EH (cell line): ENCODE measurements around the gene PITPNM1.
"Not testable (repeated sequence)": the region's sequence is repeated elsewhere in the genome, so short reads cannot be mapped to it uniquely, and the experiment has no call there.

ENCODE experiments used
- DNase-seq: peaks from one replicate; pipeline ENCODE4 v3.0.0-alpha.2; 2015; ENCODE audit warnings: low read depth

The PITPNM1 gene

DNA sequence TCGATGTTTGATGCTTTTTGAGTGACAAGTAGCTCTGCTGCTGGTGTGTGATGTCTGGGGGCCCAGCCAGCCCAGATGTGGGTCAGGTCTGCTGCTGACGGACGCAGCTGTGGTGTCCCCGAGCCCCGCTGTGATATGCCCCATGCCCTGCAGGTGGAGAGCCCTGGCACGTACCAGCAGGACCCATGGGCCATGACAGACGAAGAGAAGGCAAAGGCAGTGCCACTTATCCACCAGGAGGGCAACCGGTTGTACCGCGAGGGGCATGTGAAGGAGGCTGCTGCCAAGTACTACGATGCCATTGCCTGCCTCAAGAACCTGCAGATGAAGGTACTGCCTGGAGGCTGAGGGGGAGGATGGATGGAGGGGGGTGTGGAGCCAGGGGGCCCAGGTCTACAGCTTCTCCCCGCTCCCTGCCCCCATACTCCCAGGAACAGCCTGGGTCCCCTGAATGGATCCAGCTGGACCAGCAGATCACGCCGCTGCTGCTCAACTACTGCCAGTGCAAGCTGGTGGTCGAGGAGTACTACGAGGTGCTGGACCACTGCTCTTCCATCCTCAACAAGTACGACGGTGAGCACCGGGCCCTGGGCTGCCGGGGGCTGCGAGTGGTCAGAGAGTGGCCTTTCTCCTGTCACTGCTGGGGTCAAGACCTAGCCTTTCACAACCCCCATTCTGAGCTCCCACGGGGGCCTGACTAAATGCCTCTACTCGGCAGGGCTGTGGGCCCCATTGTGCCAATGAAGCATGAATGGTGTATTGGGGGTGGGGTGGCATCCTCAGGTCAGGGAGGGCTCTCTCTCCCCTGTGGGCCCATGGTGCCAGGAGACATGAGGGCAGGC lies 15.1 kb downstream of the PITPNM1 start:
- DNase-seq = no peak

DNA sequence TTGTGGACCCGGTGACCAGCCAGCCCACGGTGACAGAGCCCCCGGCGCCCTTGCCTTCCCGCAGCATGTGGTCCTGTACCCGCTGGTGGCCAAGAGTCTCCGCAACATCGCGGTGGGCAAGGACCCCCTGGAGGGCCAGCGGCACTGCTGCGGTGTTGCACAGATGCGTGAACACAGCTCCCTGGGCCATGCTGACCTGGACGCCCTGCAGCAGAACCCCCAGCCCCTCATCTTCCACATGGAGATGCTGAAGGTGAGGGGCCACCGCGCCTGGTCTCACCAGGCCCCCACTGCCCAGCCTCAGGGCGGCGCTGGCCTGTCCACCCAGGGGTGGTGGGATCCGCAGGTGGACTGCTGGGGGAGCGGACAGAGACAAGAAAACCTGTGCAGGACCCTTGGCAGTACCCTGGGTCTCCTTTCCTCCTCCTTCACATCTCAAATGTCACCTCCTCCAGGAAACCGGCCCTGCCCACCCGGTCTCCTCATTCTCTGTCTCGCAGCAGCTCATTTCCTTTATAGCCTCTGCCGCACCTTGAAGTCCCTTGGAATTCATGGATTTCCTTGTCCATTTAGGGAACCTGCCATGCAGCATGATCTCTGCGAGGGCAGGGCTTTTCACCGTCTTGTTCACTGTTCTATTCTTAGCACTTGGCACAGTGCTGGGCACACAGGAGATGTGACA lies 15.8 kb downstream of the PITPNM1 start:
- DNase-seq = no peak

GRCh38 chr11:67486481-67487195 lies 18.5 kb downstream of the PITPNM1 start:
- no peak for DNase-seq

GRCh38 chr11:67485873-67486361 lies 19.2 kb downstream of the PITPNM1 start:
- DNase-seq = not testable (repeated sequence)

GRCh38 chr11:67484847-67485311 lies 20.3 kb downstream of the PITPNM1 start:
- no peak for DNase-seq

DNA sequence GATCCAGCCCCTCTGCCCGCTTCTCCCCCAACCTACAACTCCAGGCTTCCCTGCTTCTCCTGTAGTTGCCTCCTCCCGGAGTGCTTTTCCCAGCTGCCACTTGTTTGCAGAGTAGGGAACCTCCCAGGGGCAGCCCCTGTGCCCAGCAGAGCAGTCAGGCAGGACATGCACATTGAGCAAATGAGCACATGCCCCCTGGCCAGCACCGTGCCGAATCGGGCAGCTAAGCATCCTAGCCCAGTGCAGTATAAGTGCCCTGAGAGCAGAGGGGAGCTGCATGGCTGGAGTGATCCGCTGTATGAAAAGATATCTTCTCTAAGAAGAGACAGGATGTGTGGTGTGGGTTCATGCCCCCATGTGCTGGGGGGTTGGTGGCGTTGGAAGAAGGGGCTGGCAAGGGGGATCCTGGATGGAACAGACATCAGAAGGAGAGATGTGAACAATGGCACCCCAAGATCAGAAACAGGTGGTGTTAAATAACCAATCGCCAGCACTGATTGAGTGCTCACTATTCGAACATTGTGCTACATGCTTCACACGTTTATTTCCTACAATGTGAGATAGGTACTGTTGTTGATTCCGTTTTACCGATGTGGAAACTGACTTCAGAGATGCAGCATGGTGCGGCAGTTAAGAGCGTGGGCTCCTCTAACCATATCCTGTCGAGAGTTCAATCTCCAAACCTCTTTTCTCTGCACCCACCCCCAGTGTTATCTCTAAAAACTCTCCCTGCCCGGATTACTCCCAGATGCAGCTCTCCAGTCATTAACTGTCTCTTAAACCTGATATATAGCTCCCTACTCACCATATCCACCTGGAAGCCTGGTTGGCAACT lies 21.1 kb downstream of the PITPNM1 start:
- no peak for DNase-seq

- DNase-seq = peak; percentile 98
These were observed 22.1 kb downstream of the PITPNM1 start, which contains the start of gene AIP for GRCh38 chr11:67482827-67483798. Gene AIP (plus strand): TSS chr11:67483026. CDS start chr11:67483159, 133 bp downstream.

GRCh38 chr11:67482275-67482826 lies 22.8 kb downstream of the PITPNM1 start:
- DNase-seq = no peak

DNA sequence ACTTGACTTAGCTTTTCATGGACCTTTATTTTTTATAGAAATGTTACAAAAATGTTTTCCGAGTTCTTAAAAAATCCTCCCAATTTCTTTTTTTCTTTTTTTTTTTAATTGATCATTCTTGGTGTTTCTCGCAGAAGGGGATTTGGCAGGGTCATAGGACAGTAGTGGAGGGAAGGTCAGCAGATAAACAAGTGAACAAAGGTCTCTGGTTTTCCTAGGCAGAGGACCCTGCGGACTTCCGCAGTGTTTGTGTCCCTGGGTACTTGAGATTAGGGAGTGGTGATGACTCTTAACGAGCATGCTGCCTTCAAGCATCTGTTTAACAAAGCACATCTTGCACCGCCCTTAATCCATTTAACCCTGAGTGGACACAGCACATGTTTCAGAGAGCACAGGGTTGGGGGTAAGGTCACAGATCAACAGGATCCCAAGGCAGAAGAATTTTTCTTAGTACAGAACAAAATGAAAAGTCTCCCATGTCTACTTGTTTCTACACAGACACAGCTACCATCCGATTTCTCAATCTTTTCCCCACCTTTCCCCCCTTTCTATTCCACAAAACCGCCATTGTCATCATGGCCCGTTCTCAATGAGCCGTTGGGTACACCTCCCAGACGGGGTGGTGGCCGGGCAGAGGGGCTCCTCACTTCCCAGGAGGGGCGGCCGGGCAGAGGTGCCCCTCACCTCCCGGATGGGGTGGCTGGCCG lies 27.7 kb downstream of the PITPNM1 start:
- not testable (repeated sequence) for DNase-seq

GRCh38 chr11:67476692-67477091 lies 28.5 kb downstream of the PITPNM1 start:
- DNase-seq = not testable (repeated sequence)

GRCh38 chr11:67472882-67473281 lies 32.3 kb downstream of the PITPNM1 start:
- no peak for DNase-seq

DNA sequence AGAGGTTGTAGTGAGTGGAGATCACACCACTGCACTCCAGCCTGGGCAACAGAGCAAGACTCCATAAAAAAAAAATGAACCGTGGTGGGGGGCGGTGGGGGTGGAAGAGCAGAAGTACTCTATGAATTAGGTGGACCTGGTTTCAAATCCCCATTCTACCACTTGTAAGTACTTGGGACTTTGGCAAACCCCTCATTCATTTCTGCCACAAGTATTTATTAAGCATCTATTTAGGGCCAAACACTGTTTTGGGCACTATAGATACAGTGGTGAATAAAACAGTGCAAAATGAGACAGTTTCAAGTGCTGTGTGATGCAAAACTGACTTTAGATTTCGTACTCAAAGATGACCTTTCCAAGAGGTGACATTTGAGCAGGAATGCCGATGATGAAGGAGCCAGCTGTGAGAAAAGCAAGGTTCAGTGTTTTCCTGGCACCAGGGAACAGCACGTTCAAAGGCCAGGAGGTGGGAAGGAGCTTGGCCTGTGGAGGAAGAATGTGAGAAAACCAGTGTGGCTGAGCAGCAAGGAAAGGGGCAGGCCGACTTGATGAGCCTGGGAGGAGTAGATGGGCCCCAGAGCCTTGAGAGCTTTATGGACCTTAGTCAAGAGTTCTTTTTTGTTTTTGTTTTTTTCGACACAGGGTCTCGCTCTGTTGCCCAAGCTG lies 34.7 kb downstream of the PITPNM1 start:
- no peak for DNase-seq

DNA sequence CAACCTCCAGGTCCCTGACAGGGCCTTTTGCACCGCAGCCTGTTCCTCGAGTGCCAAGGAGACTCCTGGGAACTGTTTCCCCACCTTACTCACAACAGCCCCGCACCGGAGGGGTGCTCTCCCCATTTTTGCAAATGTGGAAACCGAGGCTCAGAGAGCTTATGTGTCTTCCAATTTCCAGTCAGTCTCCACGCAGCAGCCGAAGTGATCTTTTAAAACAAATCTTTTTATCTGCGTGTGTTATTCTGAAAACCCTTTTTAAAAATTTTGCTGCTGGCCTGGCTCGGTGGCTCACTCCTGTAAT lies 35.7 kb downstream of the PITPNM1 start:
- no peak for DNase-seq

DNA sequence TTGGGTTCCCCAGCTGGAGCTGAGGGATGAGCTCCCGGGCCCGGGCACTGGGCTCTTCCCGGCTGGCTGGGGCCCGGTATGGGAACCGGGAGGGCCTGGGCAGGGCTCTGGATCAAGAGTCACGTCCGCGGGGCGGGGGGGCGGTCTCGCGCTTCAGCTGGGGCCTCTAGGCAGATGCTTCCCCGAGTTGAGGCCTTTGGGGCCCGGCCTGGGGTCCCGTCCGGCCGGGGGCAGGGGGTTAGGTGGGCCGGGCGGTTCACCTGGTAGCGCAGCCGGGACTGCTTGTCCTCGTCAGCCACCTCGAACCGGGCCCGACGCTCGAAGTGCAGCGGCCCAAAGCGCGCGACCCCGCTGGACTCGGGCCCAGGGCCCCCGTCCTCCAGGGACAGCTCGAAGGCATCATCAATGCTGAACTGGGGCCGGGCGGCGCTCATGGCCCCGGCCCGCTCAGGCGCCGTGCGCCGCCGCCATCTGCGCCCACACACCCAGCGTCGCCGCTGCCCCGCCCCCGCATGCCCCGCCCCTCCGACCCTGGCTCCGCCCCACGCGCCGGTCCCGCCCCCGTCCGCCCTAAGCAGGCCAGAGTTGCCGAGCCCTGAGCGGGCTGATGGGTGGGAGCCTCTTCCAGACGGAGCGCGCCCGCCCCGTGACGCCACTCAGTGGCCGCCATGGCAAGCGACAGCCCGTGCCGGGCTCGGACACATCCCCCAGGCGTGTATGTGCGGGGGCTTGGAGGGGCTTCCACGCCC lies 36.2 kb downstream of the PITPNM1 start, which contains the start of gene TMEM134:
TSS of gene TMEM134 (minus strand) at position 493 of the 749 bp plus-strand sequence. CDS start at position 434, 59 bp downstream.
- DNase-seq = peak; percentile 92

GRCh38 chr11:67468456-67468758 lies 36.8 kb downstream of the PITPNM1 start:
- no peak for DNase-seq

GRCh38 chr11:67468056-67468455 lies 37.1 kb downstream of the PITPNM1 start:
- no peak for DNase-seq

DNA sequence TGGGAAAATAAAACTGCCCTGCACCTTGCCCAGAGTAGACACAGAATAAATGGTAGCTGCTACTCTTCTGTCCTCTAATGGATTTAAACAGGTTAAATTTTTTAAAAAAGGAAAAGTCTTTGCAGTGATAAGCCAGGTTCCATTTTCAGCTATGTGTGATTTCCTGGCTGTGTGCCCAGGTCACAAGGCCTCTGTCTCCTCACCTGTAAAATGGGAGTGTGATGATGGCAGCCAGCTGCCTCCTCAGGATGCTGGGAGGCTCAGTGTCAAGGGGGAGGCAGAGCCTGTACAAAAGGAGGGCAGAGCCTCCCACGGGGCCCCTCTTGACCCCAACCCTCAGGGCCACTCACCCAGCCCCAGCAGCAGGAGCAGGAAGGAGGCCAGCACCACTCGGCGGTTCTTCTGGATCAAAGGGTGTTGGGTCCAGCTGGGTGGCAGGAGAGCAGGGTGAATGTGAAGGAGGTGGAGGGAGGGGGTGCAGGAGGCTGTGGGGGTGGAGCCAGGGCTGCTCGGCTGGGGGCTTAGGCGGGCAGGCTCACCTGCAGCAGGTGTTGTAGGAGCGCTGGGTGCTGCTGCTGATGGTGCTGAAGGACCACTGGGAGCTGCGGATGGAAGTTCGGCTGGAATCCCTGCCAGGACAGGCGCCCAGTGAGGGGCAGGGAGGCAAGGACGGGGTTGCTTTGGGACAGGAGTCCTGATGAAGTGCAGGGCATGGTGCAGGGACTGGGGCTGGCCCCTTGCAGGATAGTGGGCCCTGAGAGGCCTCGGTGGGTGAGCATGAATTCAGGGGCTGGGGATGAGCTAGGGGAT lies 38.0 kb downstream of the PITPNM1 start:
- DNase-seq = no peak
